Right lobe of liver (tissue), 4 donors: ENCODE data around the gene GLB1L2.

Experiments
- CTCF ChIP-seq, 4 donors: fragments of 200-600 bp in 3 of 4; fragments of 450-650 bp in 1 of 4; IDR thresholded peaks; one replicate each; pipeline versions ENCODE4 v1.5.1 to v1.8.0; 2016 to 2022; ENCODE audit warnings: antibody characterized with exemption in 4 of 4, mild to moderate bottlenecking in 2 of 4
- POLR2A ChIP-seq: fragments of 450-650 bp; IDR thresholded peaks from one replicate; pipeline ENCODE4 v1.6.1; 2017; ENCODE audit warnings: antibody characterized with exemption, mild to moderate bottlenecking
- donor health status: DM: no; HTN: no; CAD: no.
- donor health status: DM: no; HTN: no; CAD: no.
- donor health status: DM: no; HTN: yes; CAD: no.

- TF ChIP-seq CTCF (IDR thresholded peaks at IDR 0.05) (no peak), POLR2A (no peak)
Observed at GRCh38 chr11:134342572-134343340, 11.0 kb downstream of the GLB1L2 start.
